ENCODE data around the gene MLKL.

Gene MLKL

GRCh38 chr16:74623214-74623838, 77.3 kb downstream of the MLKL start:
- no peak overlapping the region for H3K4me3 ChIP-seq (ENCODE audit: low read depth, low read length)
- peak; percentile 69 for DNase-seq (ENCODE audit: low read depth)
- TF ChIP-seq POLR2A (IDR thresholded peaks at IDR 0.05; ENCODE audit: extremely low read depth, insufficient read length) (no peak), MYC (IDR thresholded peaks at IDR 0.05; ENCODE audit: low read depth, low read length) (no peak), CTCF (IDR thresholded peaks at IDR 0.05; ENCODE audit: low read depth, low read length) (peak; percentile 54)
- TF ChIP-seq, protein P1, sequence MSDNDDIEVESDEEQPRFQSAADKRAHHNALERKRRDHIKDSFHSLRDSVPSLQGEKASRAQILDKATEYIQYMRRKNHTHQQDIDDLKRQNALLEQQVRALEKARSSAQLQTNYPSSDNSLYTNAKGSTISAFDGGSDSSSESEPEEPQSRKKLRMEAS (IDR thresholded peaks at IDR 0.05; ENCODE audit: low read depth, low read length): no peak

GRCh38 chr16:74622005-74622404, 78.7 kb downstream of the MLKL start:
- no peak for DNase-seq (ENCODE audit: low read depth)
- no peak for TF ChIP-seq CTCF (IDR thresholded peaks at IDR 0.05; ENCODE audit: low read depth, low read length)
- TF ChIP-seq, protein P1 (IDR thresholded peaks at IDR 0.05; ENCODE audit: low read depth, low read length): no peak
- no peak for TF ChIP-seq MYC (IDR thresholded peaks at IDR 0.05; ENCODE audit: low read depth, low read length)
- TF ChIP-seq POLR2A (IDR thresholded peaks at IDR 0.05; ENCODE audit: extremely low read depth, insufficient read length): no peak
- H3K4me3 ChIP-seq (ENCODE audit: low read depth, low read length): no peak overlapping the region

All from NB4 (cell line).